ENCODE measurements around the gene EFNB2. TPM values are rescaled to one million over a fixed set of nuclear protein-coding genes. Genes with fewer than 3 reads are reported as not detected.

The EFNB2 gene
- polyA plus RNA-seq, 1 donor: 20.7 TPM

DNA sequence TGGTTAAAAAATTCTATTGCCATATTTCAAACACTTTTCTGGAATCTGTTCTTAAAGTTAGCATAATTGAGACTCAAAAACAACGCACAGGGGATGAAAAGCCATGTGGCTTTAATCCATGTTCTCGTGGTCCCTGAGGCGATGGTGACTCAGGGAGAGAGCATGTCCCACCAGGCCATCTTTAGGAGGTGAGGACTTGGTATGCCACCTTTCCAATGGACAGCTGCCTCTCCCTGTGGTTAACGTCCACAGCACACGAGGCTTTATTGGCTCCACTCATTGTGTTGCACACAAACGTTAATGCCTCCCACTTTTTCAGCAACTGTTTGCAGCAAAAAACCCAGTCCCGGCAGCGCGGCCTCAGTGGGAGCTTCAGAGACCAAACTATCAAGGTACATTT, 51.4 kb downstream of the EFNB2 start:
- no peak for DNase-seq (ENCODE audit: low read depth)

DNA sequence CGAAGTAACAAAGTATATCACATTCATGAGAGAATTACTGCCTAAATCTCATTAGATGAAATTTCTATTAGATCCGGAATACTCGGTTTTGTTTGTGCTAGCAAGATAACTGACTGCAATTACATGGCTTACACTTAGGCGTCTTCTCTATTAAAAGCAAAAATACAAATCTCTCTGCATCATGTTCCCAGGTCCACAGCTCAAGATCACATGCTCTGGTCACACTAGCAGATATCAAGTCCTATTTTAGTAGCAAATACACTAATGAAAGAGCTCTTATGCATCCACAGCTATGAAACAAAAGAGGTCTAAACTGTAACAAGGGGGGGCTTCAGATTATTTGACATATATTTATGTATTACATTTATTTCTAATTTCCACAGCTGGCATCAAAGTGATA, 53.5 kb downstream of the EFNB2 start:
- no peak for DNase-seq (ENCODE audit: low read depth)

DNA sequence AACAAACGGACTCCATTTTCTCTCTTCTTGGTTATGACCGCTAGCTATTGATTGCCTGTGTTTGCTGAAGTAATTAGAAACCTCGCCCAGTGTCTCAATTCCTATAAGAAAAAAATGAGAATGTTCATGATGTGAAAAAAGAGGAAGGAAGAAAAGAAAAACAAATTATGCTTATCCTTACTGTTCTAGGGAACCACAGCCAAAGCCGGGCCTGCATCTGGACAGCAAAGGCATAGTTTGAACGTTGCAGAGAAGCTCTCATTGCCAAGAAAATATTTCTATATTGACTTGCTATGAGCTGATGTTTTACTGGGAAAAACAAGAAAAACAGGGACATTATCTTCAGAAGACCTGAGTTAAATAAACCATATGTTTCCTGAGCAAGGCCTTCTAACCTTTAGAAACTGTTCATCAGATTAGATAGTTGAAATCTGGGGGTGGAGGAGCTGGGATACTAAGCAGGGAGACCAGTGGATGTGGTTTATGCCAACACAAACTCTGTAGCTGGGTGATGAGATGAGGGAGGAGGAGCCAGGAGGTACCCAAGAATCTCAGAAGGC, 55.0 kb downstream of the EFNB2 start:
- no peak for DNase-seq (ENCODE audit: low read depth)

DNA sequence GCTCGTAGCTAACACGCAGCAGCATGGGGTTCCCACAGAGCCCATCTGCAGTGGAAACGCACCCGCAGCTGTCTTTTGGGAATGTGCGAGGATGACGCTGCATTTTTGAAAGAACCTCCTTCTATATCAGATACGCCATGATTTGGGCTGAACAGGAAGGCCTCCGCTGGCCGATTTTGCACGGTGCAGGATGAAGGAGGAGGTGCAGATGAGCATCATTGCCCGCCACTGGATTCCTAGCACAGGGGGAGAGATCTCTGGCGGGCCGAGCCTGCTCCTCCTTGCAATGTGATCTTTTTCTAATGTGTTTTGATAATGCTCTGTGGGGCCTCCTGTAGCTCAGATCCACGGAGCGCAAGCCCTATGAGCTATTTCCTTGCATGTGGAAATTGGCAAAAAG, 55.5 kb downstream of the EFNB2 start:
- no peak for DNase-seq (ENCODE audit: low read depth)

DNA sequence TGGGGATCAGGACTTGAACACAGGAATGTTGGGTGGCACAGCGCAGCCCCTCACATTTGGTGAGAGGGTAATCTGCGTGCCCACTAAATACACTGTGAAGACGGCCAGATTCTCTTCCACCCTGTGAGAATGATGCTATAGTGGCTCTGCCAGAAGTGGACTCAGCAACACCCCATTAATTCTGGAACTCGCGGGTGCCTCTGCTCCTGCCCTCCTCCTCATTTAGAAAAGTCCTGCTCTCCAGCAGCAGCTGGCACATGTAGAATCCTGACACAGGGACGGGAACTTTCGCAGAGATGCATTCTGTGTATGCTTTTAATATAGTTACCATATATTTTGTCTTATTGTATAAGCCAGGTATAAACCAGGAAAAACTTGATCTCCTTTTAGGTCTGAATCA, 57.3 kb downstream of the EFNB2 start:
- no peak for DNase-seq (ENCODE audit: low read depth)

DNA sequence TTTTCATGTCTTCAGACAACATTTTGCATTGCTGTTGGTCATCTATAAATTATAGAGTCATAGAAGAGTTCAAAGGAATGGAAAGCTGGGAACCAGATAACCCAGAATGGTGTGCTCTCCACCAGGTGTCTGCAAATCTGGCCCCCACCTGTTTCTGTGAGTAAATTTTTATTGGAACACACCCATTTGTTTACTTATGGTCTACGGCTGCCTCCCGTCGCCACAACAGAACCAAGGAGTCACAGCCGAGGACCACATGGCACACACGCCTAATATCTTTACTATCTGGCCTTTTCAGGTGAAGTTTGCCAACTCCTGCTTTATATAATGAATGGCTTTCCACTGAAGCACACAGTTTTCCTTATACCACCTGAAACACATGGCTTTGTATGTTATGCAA, 58.2 kb downstream of the EFNB2 start:
- DNase-seq (ENCODE audit: low read depth): no peak

DNA sequence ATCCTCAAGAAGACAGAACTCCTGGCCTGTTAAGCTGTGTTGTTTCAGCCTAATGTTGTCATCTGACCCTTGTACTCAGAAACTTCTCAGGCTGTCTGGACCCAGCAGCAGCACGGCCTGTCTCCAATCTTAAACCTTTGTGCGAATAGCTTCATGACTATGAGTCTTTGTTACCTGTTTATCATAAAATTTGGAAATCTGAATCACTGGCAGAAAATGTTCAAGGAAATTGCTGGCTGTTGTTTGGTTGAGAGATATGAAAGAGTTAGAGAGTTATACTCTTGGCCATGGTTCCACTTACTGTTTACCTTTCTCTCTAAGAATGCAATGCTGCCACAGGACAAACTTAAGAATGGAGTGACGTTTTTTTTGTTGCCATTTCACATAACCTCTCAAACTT, 59.6 kb downstream of the EFNB2 start:
- DNase-seq (ENCODE audit: low read depth): no peak

DNA sequence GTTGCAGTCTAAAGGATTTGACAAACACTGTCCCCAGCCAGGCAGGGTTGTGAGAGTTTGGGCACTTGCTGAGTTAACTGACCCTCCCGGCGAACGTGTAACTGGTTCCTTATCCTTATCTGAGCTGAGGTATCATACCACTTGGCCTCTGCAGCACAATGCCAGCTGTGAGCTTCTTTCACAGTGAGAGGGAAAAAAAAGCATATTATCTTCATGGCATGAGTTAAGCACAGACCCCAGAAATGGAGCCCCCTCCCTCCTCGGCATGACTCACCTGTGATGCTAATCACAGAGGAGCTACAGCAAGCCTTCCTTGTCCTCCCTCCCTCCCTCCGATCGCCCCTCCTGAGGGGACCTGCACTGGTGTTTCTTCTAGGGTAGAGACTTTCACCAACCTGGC, 60.5 kb downstream of the EFNB2 start:
- DNase-seq (ENCODE audit: low read depth): no peak

DNA sequence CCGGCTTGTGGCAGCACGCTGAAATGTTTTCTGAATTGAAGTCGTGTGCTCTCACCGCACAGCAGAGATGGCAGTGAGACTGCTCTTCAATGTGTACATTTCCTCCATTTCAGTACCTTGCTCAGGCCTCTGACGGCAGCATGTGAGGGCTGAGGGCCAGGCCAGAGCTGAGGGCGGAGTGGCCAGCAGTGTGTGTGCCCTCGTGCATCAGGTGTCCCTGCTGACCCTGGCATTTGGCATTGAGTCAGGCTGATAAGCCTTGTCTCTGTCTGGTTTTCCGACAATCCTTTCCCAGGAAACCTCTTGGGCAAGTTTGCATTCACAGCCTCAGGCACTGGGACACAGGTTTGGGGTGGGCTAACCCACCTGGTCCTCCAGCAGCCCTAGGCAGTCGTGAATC, 62.3 kb downstream of the EFNB2 start:
- DNase-seq (ENCODE audit: low read depth): no peak

DNA sequence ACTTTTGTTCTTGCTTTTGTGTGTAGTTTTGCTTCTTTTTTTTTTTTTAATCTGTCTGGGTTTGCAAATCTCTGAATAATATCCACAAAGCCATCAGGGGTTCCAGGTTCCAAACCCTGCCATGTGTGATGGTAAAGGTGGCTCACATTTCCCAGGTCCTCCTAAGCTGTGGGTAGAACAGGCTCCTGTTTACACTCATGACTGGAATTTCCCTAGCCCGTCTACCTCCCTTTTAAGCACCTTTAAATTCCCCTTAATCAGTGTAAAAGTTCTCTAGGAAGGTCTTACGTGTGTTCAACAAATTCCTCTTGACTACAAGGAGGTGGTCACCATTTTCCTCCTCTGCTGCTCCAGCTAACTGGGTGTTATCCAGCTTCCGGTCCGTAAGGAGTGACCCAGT, 62.8 kb downstream of the EFNB2 start:
- no peak for DNase-seq (ENCODE audit: low read depth)

DNA sequence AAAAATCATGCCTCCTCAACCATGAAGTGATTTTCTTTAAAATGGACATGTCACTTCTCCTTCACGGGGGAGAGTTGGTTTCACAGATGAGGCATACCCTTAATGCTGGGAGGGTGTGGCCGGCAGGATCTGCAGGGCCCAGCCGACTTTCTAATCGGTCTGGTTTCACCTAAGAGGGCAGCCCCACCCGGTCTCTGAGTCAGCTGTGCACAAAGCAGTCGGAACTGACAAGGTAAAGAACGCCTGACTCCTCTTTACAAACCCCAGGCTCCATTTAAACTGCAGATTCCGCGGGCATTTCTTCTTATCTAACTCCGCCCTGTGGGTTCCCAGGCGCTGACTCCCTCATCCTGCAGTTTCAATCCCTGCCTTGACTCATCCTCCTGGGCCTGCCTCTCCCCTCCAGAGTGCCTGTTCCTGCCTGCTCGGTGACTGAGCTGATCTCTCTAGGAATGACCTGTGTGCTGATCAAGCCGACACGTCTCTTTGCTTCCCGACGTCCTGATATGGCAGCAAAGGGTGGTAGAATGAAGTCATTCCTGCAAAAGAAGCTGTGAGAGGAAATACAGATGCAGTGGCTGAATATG, 63.4 kb downstream of the EFNB2 start:
- no peak for DNase-seq (ENCODE audit: low read depth)

DNA sequence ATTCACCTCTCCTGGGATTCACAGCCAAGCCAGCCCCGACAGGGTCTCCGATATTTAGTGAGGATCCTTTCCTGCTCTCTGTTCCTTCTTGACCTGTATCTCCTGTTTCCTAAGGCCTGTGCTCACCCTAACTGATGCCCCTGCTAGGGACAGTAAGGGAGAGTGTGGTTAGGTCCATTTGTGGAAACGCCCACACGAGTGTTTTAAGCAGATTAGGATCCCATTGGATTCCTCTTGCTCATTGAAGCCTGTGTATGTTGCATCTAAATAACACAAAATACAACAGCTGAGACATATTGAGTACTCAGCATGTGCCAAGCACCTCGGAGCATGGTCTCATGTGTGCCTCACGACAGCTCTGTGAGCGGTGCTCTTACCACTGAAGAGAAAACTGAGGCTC, 64.9 kb downstream of the EFNB2 start:
- no peak for DNase-seq (ENCODE audit: low read depth)

DNA sequence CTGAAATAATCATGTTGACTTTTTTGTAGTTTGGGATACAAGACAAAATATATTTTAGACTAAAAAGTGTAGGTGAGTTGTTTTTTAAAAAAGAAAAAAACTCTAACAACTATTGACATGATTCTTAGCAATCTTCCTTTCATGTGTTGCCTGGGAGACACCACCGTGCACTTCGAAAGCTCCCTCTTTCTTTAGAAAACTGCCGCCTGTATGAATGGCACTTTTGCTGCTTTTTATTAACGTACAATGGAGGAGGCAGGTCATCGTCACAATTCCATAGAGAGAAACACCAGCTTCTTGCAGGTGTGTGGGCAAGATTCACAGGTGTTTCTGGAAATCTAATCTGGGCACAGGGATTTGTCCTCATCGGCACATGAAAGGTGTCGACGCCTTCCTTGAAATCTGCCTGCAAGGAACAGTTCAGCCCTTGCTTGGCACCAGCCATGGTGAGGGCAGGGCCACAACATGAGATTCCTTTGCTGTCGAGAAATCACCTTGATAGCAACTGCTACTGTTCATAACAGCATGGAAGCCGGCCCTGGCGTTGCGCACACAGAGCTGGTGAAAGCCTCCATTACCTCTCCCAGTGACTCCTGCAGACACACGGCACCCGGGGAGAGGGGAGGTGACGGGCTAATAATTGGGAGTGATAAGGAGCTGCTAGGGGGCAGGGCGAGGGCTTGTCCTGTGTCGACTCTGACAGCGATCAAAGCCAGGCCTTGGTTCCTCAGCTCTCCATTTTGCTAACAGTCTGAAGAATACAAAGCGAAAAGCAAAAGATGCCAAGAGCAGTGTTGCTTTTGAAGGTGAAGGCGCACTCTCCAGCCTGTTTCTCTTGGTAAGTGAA, 66.5 kb downstream of the EFNB2 start:
- DNase-seq (ENCODE audit: low read depth): no peak

DNA sequence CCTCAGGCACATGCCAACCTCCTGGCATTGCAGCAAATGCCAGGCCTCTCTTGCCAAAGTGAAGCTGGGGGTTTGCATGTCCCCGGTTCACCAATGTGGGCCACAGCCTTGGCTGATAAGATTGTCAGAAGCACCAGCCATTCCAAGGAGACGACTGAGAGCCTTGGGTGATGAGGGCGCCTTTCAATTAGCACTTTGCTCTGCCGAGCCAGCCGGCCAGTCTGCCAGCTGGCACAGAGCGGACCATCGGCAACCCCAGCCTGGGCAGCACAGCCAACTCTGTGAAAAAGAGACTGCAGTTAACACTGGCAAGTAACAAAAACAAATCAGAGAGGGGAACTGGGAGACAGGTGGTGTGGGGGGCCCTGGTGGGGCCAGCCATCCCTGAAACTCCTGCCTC, 67.3 kb downstream of the EFNB2 start:
- DNase-seq (ENCODE audit: low read depth): no peak

DNA sequence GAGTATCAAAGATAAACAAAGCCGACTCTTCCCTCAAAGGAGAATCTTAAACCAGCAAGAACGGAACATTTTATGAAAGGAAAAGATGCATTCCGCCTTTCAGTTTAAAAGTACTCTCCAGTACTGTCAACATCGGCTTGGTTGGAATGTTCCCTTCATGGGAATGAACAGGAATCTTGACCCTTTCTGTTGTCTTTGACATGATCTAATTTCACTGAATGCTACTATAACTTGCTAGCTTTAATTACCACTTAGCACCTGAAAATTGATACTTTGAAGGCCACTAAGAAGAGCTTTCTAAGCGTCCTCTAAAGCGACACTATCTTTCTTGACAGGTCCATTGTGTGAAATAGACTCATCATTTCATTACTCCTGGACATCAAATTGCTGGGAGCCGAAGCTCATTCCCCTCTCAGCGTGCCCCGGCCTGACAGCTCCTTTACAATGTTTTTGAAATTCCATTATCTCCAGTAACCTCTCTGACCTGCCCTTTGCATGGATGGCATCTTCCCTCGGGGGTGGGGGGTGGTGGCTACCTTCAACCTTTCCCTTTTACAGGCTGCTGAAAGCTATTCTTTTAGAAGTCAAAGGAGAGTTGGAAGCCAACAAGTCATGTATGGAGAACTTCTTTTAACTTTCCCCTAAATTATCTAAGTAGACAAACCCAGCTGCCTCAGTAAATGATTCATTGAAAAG, 67.9 kb downstream of the EFNB2 start:
- DNase-seq (ENCODE audit: low read depth): no peak

DNA sequence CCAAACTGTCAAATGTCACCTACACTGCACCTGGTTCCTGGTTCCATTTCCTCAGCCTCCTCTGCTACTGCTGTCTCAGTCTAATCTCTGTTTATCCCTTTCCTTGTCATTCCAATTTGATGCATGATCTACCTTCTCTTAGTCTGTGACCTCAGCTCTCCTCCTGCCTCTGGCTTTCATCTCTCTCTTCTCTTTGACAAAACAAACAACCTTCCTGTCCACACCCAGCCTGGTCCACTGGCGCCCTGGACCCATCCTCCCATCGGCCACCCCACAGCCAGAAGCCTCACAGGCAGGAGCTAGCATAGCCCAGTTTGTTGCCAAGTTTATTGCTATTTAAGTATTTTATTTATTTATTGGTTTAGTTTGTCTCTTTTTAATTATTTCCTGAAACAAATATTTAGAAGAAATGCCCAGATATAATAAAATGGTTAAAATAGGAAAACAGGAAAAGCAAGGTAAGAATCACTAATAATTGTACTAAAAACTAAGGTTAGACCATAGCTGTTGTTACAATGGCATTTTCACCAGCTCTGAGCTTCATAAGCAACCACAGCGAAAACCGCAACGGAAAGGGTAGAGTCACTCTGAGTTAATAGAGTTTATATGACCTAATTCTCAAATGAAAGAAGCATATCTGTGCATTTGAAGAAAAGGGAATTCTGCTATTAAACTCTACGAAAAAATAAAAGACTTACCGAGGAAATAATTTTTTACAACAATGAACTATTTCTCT, 68.6 kb downstream of the EFNB2 start:
- no peak for DNase-seq (ENCODE audit: low read depth)

DNA sequence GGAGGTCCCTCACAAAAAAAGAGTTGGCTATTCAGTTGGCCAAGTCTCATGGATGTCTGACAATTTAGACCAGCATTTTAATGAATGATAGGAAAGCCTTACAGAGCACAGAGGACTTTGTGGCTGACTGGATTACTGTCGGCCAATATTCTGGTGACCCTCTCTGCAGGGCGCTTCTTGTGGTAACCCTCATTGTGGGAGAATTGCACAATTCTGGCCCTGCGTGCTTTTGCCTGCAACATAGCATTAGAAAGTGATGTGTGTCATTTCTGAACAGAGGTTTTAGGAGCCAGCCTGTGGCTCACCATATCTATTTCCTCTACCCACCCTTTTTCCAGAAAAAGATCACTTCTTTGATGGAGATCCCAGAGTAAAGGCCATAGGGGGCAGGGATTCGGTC, 71.4 kb downstream of the EFNB2 start:
- DNase-seq (ENCODE audit: low read depth): no peak

DNA sequence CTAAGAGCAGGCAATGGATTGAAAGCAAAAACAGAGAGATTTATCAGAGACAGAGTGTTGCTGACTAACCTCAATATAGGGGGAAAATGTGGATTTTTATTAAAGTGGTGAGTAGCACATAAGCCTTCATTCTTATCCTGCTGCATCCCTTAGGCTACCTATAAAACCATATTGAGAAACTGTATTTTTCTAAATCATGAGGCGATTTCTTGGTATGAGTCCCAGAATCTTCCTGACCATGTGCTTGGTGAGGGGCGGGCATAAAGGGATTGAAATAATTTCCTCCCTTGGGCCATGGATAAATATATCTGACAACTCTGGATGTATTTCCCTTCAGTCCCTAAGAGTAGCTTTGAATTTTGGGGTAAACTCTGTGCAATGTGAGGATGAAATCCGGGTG, 72.8 kb downstream of the EFNB2 start:
- DNase-seq (ENCODE audit: low read depth): no peak

DNA sequence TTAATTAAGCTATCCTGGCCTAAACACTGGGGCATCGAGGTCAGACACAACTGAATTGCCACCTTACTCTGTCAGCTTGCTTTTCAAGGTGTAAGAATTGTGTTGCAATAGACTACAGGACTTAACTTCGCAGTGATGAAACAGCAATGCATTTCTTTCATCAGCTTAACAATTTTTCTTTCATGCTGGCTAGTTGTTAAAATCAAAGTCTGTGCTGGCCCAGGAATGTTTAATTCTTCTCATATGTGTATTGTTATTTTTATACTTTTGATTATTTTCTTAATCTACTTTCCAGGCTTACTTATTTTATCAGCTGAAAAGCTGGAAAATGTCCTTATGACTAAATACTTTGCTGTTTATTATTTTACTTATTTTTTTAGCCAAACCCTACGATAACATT, 79.7 kb downstream of the EFNB2 start:
- DNase-seq (ENCODE audit: low read depth): no peak

DNA sequence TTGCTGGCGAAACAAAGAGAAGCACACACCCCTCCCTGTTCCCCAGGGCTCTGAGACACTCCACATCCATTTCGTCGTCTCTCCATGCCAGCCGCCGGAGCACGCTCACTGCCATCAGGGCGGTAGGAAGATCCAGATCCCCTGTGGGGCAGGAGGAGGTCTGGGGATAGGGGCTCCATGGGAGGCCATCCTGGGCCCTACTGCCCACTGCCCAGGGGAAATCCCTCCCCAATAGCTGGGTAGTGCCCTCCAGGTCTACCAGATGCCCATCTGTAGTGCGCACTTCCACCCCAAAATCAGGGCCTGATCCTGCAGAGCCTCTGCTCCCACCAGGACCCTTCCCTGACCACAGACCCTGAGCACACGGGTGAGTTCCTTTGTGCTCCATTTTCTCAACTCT, 80.3 kb downstream of the EFNB2 start:
- no peak for DNase-seq (ENCODE audit: low read depth)

DNA sequence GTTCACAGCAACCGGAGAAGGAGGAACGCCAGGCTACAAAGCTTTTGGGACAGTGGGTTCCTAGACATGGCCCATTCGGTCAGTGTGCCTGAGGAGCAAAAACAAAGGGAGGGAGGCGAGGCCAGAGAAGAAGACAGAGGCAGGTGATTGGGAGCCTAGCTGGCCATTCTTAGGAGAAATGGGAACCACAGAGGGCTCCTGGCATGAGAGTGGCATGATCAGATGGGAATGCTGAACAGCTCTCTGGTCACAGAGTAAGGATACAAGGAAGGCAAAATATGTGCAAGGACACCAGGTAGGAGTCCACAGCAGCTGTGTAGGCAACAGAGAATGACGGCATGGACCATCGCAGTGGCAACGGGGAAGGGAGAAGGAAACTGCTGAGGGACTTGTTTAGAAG, 82.4 kb downstream of the EFNB2 start:
- DNase-seq (ENCODE audit: low read depth): no peak

DNA sequence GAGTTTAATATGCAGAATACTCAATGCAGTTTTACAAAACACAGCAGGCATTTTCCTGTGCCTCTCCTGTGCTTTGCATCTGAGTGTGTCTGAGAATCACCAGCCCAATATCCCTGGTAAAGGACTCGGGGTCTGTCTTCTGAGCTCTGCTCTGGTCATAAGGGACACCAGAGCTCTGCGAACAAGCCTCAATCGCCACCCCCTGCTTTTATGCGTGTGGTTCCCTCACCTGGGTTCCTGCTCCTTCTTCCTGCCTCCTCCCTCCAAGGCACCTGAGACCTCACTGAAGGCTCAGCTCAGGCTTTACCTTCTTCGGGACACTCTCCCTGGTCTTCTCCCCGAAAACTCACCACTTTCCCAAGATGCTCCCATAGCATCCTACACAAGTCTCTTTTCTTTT, 84.5 kb downstream of the EFNB2 start:
- no peak for DNase-seq (ENCODE audit: low read depth)
